IPS-18c (cell line): ENCODE data around the gene GPR39.

Experiments
- H3K4me3 ChIP-seq: 2 replicates; pipeline ENCODE4 v1.7.0; 2013; ENCODE audit warnings: low read depth, mild to moderate bottlenecking, low read length, moderate library complexity; ENCODE audit not compliant: insufficient read depth
- H3K9me3 ChIP-seq: one replicate; pipeline ENCODE4 v1.6.1; 2013; ENCODE audit warnings: mild to moderate bottlenecking, low read length, moderate library complexity; ENCODE audit not compliant: control insufficient read depth, insufficient read depth

GPR39 gene

GRCh38 chr2:132690664-132691303 is 274.2 kb downstream of the GPR39 start:
- no peak overlapping the region for H3K4me3 ChIP-seq
- H3K9me3 ChIP-seq: no peaks in the 10 kb centered on the region

GRCh38 chr2:132691556-132691955 is 275.0 kb downstream of the GPR39 start:
- Histone ChIP-seq H3K4me3 (no peak overlapping the region), H3K9me3 (no peaks in the 10 kb centered on the region)

GRCh38 chr2:132692816-132693215 is 276.2 kb downstream of the GPR39 start:
- H3K9me3 ChIP-seq: no peaks in the 10 kb centered on the region
- no peak overlapping the region for H3K4me3 ChIP-seq
